Loucy (cell line): Measurements from ENCODE around the gene CNTNAP2.

Experiments
- H2AFZ ChIP-seq: fragments of 200-600 bp; sonication (generic); 2 replicates; pipeline ENCODE4 v1.6.0; 2016; ENCODE audit warnings: antibody characterized with exemption, mild to moderate bottlenecking, low read length, moderate library complexity
- H3F3A ChIP-seq: fragments of 200-600 bp; 2 replicates; pipeline ENCODE4 v1.6.0; 2016; ENCODE audit warnings: antibody characterized with exemption, low read depth, mild to moderate bottlenecking
- H3K27me3 ChIP-seq: fragments of 200-600 bp; sonication (generic); 2 replicates; pipeline ENCODE4 v1.6.1; 2014; ENCODE audit warnings: low read length, mild to moderate bottlenecking; ENCODE audit not compliant: insufficient read depth, poor library complexity, severe bottlenecking
- H3K36me3 ChIP-seq: fragments of 200-600 bp; sonication (generic); 2 replicates; pipeline ENCODE4 v1.6.1; 2016; ENCODE audit warnings: low read length; ENCODE audit not compliant: insufficient read depth
- H3K4me1 ChIP-seq: fragments of 200-600 bp; sonication (generic); 2 replicates; pipeline ENCODE4 v1.5.1; 2014; ENCODE audit warnings: low read length, mild to moderate bottlenecking; ENCODE audit not compliant: insufficient read depth, poor library complexity, severe bottlenecking
- H3K4me2 ChIP-seq: fragments of 200-600 bp; sonication (generic); 2 replicates; pipeline ENCODE4 v1.6.0; 2014; ENCODE audit warnings: antibody characterized with exemption, low read length, low read depth, mild to moderate bottlenecking; ENCODE audit not compliant: poor library complexity, severe bottlenecking
- H3K4me3 ChIP-seq: fragments of 200-600 bp; sonication (generic); 2 replicates; pipeline ENCODE4 v1.5.1; 2014; ENCODE audit warnings: low read length, mild to moderate bottlenecking, mixed read lengths; ENCODE audit not compliant: poor library complexity, severe bottlenecking
- H3K79me2 ChIP-seq: fragments of 200-600 bp; sonication (generic); 2 replicates; pipeline ENCODE4 v1.6.1; 2014; ENCODE audit warnings: low read length; ENCODE audit not compliant: insufficient read depth
- H3K9ac ChIP-seq: fragments of 200-600 bp; sonication (generic); 2 replicates; pipeline ENCODE4 v1.6.0; 2014; ENCODE audit warnings: mild to moderate bottlenecking, low read depth, low read length, moderate library complexity; ENCODE audit not compliant: poor library complexity, severe bottlenecking
- H3K9me2 ChIP-seq: fragments of 200-600 bp; sonication (generic); replicated peaks from 2 replicates; pipeline ENCODE4 v1.6.1; 2016; ENCODE audit warnings: low read depth, low read length, mixed read lengths
- H3K9me3 ChIP-seq: fragments of 200-600 bp; sonication (generic); 2 replicates; pipeline ENCODE4 v1.6.1; 2014; ENCODE audit warnings: mild to moderate bottlenecking, antibody characterized with exemption, low read length, low read depth; ENCODE audit not compliant: insufficient read depth
- H4K20me1 ChIP-seq: fragments of 200-600 bp; sonication (generic); 2 replicates; pipeline ENCODE4 v1.6.0; 2014; ENCODE audit warnings: antibody characterized with exemption, low read length, mild to moderate bottlenecking; ENCODE audit not compliant: insufficient read depth, poor library complexity, severe bottlenecking
- EZH2phosphoT487 ChIP-seq: fragments of 200-600 bp; IDR thresholded peaks from 2 replicates; pipeline ENCODE4 v1.6.1; 2018; ENCODE audit warnings: antibody characterized with exemption, mild to moderate bottlenecking, moderate library complexity, borderline replicate concordance
- TF ChIP-seq, protein P1 (sequence below): fragments of 200-600 bp; sonication (generic); conservative IDR thresholded peaks from 2 replicates; pipeline ENCODE4 v1.5.1; 2014; ENCODE audit warnings: mild to moderate bottlenecking, antibody characterized with exemption, low read length

Gene CNTNAP2

DNA sequence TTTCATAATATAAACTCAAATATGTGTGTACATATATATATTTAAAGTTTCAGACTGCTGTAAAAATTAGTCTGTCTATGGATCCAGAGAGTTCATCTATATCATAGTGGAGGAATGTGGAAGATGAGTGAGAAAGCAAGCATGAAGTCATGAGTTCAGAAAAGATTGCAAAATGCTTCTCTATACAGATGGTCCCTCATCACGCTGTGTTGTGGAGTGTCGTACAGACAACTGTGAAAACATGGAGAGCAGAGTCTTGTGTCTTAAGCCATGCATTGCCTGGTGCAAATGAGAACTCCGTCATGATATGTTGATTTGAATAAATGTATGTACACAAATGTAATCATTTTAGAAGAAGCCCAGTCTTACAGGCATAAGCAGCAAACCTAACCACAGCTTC, 316.9 kb downstream of the CNTNAP2 start:
- no peaks in the 10 kb centered on the region for H4K20me1 ChIP-seq
- no peaks in the 10 kb centered on the region for H3K9me3 ChIP-seq
- no peaks in the 10 kb centered on the region for H3K36me3 ChIP-seq
- no peaks in the 10 kb centered on the region for H3K9me2 ChIP-seq
- no peak overlapping the region for H3K9ac ChIP-seq
- no peak overlapping the region for H3K4me3 ChIP-seq
- no peaks in the 10 kb centered on the region for H3K27me3 ChIP-seq
- no peak overlapping the region for H2AFZ ChIP-seq
- no peaks in the 10 kb centered on the region for H3F3A ChIP-seq
- no peak for TF ChIP-seq EZH2phosphoT487
- TF ChIP-seq, protein P1, sequence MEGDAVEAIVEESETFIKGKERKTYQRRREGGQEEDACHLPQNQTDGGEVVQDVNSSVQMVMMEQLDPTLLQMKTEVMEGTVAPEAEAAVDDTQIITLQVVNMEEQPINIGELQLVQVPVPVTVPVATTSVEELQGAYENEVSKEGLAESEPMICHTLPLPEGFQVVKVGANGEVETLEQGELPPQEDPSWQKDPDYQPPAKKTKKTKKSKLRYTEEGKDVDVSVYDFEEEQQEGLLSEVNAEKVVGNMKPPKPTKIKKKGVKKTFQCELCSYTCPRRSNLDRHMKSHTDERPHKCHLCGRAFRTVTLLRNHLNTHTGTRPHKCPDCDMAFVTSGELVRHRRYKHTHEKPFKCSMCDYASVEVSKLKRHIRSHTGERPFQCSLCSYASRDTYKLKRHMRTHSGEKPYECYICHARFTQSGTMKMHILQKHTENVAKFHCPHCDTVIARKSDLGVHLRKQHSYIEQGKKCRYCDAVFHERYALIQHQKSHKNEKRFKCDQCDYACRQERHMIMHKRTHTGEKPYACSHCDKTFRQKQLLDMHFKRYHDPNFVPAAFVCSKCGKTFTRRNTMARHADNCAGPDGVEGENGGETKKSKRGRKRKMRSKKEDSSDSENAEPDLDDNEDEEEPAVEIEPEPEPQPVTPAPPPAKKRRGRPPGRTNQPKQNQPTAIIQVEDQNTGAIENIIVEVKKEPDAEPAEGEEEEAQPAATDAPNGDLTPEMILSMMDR = no peak
- H3K79me2 ChIP-seq = no peaks in the 10 kb centered on the region
- no peaks in the 10 kb centered on the region for H3K4me1 ChIP-seq
- H3K4me2 ChIP-seq = no peak overlapping the region

DNA sequence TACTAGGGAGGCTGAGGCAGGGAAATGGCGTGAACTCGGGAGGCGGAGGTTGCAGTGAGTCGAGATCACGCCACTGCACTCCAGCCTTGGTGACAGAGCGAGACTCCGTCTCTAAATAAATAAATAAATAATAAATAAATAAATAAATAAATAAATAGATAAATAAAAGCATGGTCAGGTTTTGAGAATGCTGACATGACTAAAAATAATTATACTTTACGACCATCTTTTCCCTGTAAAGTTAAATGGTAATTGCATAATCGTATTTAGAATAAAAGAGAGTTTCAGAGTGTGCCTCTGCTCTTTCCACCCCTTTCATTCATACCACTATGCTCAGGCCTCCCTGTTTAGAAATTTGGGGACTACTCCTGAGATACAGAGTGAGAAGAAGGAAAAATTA, 326.5 kb downstream of the CNTNAP2 start:
- Histone ChIP-seq H3F3A (no peaks in the 10 kb centered on the region), H3K9me3 (no peaks in the 10 kb centered on the region), H3K36me3 (no peaks in the 10 kb centered on the region), H3K4me3 (no peak overlapping the region), H3K4me1 (no peaks in the 10 kb centered on the region), H3K9me2 (no peaks in the 10 kb centered on the region), H3K27me3 (no peaks in the 10 kb centered on the region), H3K79me2 (no peaks in the 10 kb centered on the region), H4K20me1 (no peaks in the 10 kb centered on the region), H2AFZ (no peak overlapping the region), H3K4me2 (no peak overlapping the region), H3K9ac (no peak overlapping the region)
- TF ChIP-seq EZH2phosphoT487 = no peak
- TF ChIP-seq, protein P1 = no peak

DNA sequence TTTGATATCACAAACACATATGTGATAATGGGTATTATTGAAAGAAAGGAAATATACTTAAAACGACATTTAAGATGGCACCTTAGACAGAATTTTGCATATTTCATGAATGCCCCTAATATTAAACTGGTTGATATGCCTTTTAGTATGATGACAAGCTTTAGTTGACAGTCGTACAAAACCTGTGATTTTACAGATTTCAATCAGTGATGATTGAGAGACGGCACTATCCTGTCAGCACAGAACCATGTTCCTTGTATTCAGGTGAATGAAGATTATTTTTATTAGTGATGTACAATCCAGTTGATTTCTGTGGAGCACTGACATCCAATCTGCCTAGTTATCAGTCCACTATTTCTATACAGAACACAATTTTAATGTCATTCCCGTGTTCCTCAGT, 333.0 kb downstream of the CNTNAP2 start:
- Histone ChIP-seq H3K36me3 (no peaks in the 10 kb centered on the region), H3K4me1 (no peaks in the 10 kb centered on the region), H3K4me2 (no peak overlapping the region), H3K79me2 (no peaks in the 10 kb centered on the region), H3K9me2 (no peaks in the 10 kb centered on the region), H2AFZ (no peak overlapping the region), H3F3A (no peaks in the 10 kb centered on the region), H4K20me1 (no peaks in the 10 kb centered on the region), H3K9ac (no peak overlapping the region), H3K27me3 (no peaks in the 10 kb centered on the region), H3K9me3 (no peaks in the 10 kb centered on the region), H3K4me3 (no peak overlapping the region)
- no peak for TF ChIP-seq EZH2phosphoT487
- TF ChIP-seq, protein P1 = no peak
